MM.1S (cell line): ENCODE data around the gene SLC1A7.

ENCODE experiments used
- DNase-seq: peaks from one replicate; pipeline ENCODE4 v3.0.0-alpha.2; 2015
- H2AFZ ChIP-seq: fragments of 300-600 bp; sonication (generic); 2 replicates; pipeline ENCODE4 v1.6.0; 2016; ENCODE audit warnings: antibody characterized with exemption, low read length
- H3F3A ChIP-seq: fragments of 300-600 bp; sonication (generic); 2 replicates; pipeline ENCODE4 v1.6.1; 2016; ENCODE audit warnings: mild to moderate bottlenecking, antibody characterized with exemption, low read length, moderate library complexity, mixed read lengths; ENCODE audit not compliant: insufficient read depth
- H3K27ac ChIP-seq: fragments of 300-600 bp; sonication (generic); 2 replicates; pipeline ENCODE4 v1.5.1; 2016; ENCODE audit warnings: mild to moderate bottlenecking, low read length
- H3K27me3 ChIP-seq: fragments of 300-600 bp; sonication (generic); replicated peaks from 2 replicates; pipeline ENCODE4 v1.6.0; 2016; ENCODE audit warnings: low read length; ENCODE audit not compliant: insufficient read depth
- H3K36me3 ChIP-seq: fragments of 300-600 bp; sonication (generic); replicated peaks from 2 replicates; pipeline ENCODE4 v1.6.1; 2016; ENCODE audit warnings: mild to moderate bottlenecking, low read length, mixed read lengths; ENCODE audit not compliant: insufficient read depth
- H3K4me1 ChIP-seq: fragments of 300-600 bp; sonication (generic); 2 replicates; pipeline ENCODE4 v1.6.1; 2016; ENCODE audit warnings: low read length, mixed read lengths
- H3K4me2 ChIP-seq: fragments of 300-600 bp; sonication (generic); 2 replicates; pipeline ENCODE4 v1.6.0; 2016; ENCODE audit warnings: low read depth, low read length
- H3K4me3 ChIP-seq: fragments of 300-600 bp; sonication (generic); 2 replicates; pipeline ENCODE4 v1.5.1; 2016; ENCODE audit warnings: low read length, mixed read lengths
- H3K79me2 ChIP-seq: fragments of 300-600 bp; sonication (generic); 2 replicates; pipeline ENCODE4 v1.6.1; 2016; ENCODE audit warnings: mixed run types, low read length, mixed read lengths
- H3K9ac ChIP-seq: fragments of 300-600 bp; sonication (generic); 2 replicates; pipeline ENCODE4 v1.6.1; 2016; ENCODE audit warnings: low read length, mixed read lengths
- H3K9me2 ChIP-seq: fragments of 300-600 bp; sonication (generic); replicated peaks from 2 replicates; pipeline ENCODE4 v1.6.1; 2016; ENCODE audit warnings: mild to moderate bottlenecking, low read length, mixed read lengths; ENCODE audit not compliant: insufficient read depth
- H3K9me3 ChIP-seq: fragments of 300-600 bp; sonication (generic); replicated peaks from 2 replicates; pipeline ENCODE4 v1.6.1; 2016; ENCODE audit warnings: mild to moderate bottlenecking, low read length, mixed read lengths; ENCODE audit not compliant: insufficient read depth
- H4K20me1 ChIP-seq: fragments of 300-600 bp; sonication (generic); 2 replicates; pipeline ENCODE4 v1.6.1; 2016; ENCODE audit warnings: mild to moderate bottlenecking, low read length, moderate library complexity, mixed read lengths; ENCODE audit not compliant: insufficient read depth
- CTCF ChIP-seq: fragments of 300-600 bp; sonication (generic); IDR thresholded peaks from 2 replicates; pipeline ENCODE4 v1.5.1; 2016; ENCODE audit warnings: antibody characterized with exemption, low read length, mixed read lengths
- EZH2 ChIP-seq: fragments of 300-600 bp; sonication (generic); optimal IDR thresholded peaks from 2 replicates; pipeline ENCODE3; 2017; ENCODE audit warnings: low read depth, mild to moderate bottlenecking, antibody characterized with exemption, low read length, mixed read lengths
- EZH2phosphoT487 ChIP-seq: fragments of 300-600 bp; sonication (generic); IDR thresholded peaks from 2 replicates; pipeline ENCODE4 v1.6.1; 2018; ENCODE audit warnings: antibody characterized with exemption, low read length

Gene SLC1A7

GRCh38 chr1:53154859-53155438 is 12.5 kb upstream of the SLC1A7 start:
- Histone ChIP-seq H3K4me1 (no peaks in the 10 kb centered on the region), H3K9me2 (no peaks in the 10 kb centered on the region), H4K20me1 (no peaks in the 10 kb centered on the region), H3K36me3 (no peaks in the 10 kb centered on the region), H3K27me3 (no peaks in the 10 kb centered on the region), H3K79me2 (no peaks in the 10 kb centered on the region), H2AFZ (no peak overlapping the region), H3K9me3 (no peaks in the 10 kb centered on the region), H3F3A (no peaks in the 10 kb centered on the region), H3K27ac (no peak overlapping the region), H3K4me3 (no peak overlapping the region), H3K9ac (no peak overlapping the region), H3K4me2 (no peak overlapping the region)
- DNase-seq, result no peak
- no peak for TF ChIP-seq CTCF
- no peak for TF ChIP-seq EZH2phosphoT487
- no peak for TF ChIP-seq EZH2

- Histone ChIP-seq H2AFZ (no peak overlapping the region), H3K4me3 (no peak overlapping the region), H3K4me1 (no peaks in the 10 kb centered on the region), H3K36me3 (no peaks in the 10 kb centered on the region), H4K20me1 (no peaks in the 10 kb centered on the region), H3K9ac (no peak overlapping the region), H3K27ac (no peak overlapping the region), H3K9me3 (no peaks in the 10 kb centered on the region), H3K4me2 (no peak overlapping the region), H3K9me2 (no peaks in the 10 kb centered on the region), H3K79me2 (no peaks in the 10 kb centered on the region), H3F3A (no peaks in the 10 kb centered on the region), H3K27me3 (no peaks in the 10 kb centered on the region)
- TF ChIP-seq CTCF (no peak), EZH2 (no peak), EZH2phosphoT487 (no peak)
- no peak for DNase-seq
Measured at GRCh38 chr1:53153752-53154151, 11.3 kb upstream of the SLC1A7 start.

GRCh38 chr1:53148123-53148522 is 5.7 kb upstream of the SLC1A7 start:
- H3K4me1 ChIP-seq, result no peaks in the 10 kb centered on the region
- H3K79me2 ChIP-seq, result no peaks in the 10 kb centered on the region
- no peaks in the 10 kb centered on the region for H4K20me1 ChIP-seq
- TF ChIP-seq EZH2phosphoT487 (no peak), CTCF (no peak), EZH2 (no peak)
- H3K27ac ChIP-seq, result no peak overlapping the region
- no peak overlapping the region for H3K9ac ChIP-seq
- H3K9me3 ChIP-seq, result no peaks in the 10 kb centered on the region
- H3K9me2 ChIP-seq, result no peaks in the 10 kb centered on the region
- no peak overlapping the region for H2AFZ ChIP-seq
- H3K27me3 ChIP-seq, result no peaks in the 10 kb centered on the region
- H3K36me3 ChIP-seq, result no peaks in the 10 kb centered on the region
- no peak overlapping the region for H3K4me3 ChIP-seq
- H3K4me2 ChIP-seq, result no peak overlapping the region
- no peak for DNase-seq
- no peaks in the 10 kb centered on the region for H3F3A ChIP-seq
